H1 (cell line): Measurements from ENCODE around the gene UGT1A7. TPM values are rescaled to one million over a fixed set of nuclear protein-coding genes. Genes with fewer than 3 reads are reported as not detected.

ENCODE experiments used
- polyA plus RNA-seq, 7 experiments: library from polyadenylated mRNA; depleted of rRNA in 3 of 7; stranded (reverse) in 5 of 7; unstranded in 2 of 7; fragments of >200 nt in 5 of 7; fragments of 200-250 nt in 2 of 7; gene quantifications; 1 replicate in 5 of 7; 2 replicates in 1 of 7; 4 replicates in 1 of 7; pipeline versions ENCODE4 v1.2.1 to v1.2.3, GENCODE V29; 2011 to 2013; ENCODE audit warnings: missing spikeins in 2 of 7, mixed read lengths in 2 of 7
- total RNA-seq: library from RNA; stranded (reverse); fragmentation: NEBNext Ultra II Directional; extraction: Animal tissue kit (Norgen Biotek cat#: 25700); gene quantifications from 2 replicates; pipeline ENCODE4 v1.2.1, GENCODE V29; 2021
- TF ChIP-seq, protein P1 (sequence below): fragments of 300-600 bp; sonication (generic); IDR thresholded peaks from 2 replicates; pipeline ENCODE4 v1.7.1; 2012; ENCODE audit warnings: low read length, moderate library complexity, mild to moderate bottlenecking, inconsistent platforms; ENCODE audit not compliant: insufficient replicate concordance

Gene UGT1A7
- total and polyA plus RNA-seq, 2 of the 8 experiments (the other 6 are each of a cell fraction or from before 2014, with no cell fraction given), result not detected

DNA sequence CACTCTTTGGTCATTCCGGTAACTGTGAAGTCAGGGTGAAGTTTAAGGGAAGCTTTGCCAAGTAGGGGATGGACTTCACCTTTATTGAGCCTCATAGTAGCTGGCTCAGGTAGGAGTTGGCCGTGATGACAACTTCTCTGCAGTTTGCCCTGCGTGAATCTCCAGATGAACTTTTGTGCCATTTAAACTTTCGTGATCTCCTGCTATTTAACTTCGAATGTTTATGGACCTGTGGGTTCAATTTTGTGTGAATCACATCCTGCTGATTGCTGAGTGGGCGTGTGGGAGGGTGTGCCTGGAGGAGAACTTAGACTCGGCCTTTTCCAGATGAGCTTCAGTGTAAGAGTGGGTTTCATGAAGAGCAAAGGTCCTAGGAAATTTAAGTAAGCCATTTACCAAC lies 82.6 kb downstream of the UGT1A7 start (continued):
- TF ChIP-seq, protein P1, sequence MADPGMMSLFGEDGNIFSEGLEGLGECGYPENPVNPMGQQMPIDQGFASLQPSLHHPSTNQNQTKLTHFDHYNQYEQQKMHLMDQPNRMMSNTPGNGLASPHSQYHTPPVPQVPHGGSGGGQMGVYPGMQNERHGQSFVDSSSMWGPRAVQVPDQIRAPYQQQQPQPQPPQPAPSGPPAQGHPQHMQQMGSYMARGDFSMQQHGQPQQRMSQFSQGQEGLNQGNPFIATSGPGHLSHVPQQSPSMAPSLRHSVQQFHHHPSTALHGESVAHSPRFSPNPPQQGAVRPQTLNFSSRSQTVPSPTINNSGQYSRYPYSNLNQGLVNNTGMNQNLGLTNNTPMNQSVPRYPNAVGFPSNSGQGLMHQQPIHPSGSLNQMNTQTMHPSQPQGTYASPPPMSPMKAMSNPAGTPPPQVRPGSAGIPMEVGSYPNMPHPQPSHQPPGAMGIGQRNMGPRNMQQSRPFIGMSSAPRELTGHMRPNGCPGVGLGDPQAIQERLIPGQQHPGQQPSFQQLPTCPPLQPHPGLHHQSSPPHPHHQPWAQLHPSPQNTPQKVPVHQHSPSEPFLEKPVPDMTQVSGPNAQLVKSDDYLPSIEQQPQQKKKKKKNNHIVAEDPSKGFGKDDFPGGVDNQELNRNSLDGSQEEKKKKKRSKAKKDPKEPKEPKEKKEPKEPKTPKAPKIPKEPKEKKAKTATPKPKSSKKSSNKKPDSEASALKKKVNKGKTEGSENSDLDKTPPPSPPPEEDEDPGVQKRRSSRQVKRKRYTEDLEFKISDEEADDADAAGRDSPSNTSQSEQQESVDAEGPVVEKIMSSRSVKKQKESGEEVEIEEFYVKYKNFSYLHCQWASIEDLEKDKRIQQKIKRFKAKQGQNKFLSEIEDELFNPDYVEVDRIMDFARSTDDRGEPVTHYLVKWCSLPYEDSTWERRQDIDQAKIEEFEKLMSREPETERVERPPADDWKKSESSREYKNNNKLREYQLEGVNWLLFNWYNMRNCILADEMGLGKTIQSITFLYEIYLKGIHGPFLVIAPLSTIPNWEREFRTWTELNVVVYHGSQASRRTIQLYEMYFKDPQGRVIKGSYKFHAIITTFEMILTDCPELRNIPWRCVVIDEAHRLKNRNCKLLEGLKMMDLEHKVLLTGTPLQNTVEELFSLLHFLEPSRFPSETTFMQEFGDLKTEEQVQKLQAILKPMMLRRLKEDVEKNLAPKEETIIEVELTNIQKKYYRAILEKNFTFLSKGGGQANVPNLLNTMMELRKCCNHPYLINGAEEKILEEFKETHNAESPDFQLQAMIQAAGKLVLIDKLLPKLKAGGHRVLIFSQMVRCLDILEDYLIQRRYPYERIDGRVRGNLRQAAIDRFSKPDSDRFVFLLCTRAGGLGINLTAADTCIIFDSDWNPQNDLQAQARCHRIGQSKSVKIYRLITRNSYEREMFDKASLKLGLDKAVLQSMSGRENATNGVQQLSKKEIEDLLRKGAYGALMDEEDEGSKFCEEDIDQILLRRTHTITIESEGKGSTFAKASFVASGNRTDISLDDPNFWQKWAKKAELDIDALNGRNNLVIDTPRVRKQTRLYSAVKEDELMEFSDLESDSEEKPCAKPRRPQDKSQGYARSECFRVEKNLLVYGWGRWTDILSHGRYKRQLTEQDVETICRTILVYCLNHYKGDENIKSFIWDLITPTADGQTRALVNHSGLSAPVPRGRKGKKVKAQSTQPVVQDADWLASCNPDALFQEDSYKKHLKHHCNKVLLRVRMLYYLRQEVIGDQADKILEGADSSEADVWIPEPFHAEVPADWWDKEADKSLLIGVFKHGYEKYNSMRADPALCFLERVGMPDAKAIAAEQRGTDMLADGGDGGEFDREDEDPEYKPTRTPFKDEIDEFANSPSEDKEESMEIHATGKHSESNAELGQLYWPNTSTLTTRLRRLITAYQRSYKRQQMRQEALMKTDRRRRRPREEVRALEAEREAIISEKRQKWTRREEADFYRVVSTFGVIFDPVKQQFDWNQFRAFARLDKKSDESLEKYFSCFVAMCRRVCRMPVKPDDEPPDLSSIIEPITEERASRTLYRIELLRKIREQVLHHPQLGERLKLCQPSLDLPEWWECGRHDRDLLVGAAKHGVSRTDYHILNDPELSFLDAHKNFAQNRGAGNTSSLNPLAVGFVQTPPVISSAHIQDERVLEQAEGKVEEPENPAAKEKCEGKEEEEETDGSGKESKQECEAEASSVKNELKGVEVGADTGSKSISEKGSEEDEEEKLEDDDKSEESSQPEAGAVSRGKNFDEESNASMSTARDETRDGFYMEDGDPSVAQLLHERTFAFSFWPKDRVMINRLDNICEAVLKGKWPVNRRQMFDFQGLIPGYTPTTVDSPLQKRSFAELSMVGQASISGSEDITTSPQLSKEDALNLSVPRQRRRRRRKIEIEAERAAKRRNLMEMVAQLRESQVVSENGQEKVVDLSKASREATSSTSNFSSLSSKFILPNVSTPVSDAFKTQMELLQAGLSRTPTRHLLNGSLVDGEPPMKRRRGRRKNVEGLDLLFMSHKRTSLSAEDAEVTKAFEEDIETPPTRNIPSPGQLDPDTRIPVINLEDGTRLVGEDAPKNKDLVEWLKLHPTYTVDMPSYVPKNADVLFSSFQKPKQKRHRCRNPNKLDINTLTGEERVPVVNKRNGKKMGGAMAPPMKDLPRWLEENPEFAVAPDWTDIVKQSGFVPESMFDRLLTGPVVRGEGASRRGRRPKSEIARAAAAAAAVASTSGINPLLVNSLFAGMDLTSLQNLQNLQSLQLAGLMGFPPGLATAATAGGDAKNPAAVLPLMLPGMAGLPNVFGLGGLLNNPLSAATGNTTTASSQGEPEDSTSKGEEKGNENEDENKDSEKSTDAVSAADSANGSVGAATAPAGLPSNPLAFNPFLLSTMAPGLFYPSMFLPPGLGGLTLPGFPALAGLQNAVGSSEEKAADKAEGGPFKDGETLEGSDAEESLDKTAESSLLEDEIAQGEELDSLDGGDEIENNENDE, result no peak
- TF ChIP-seq, all 59 proteins: peak for 0
